Measurements from ENCODE around the gene MRTFB. TPM values are rescaled to one million over a fixed set of nuclear protein-coding genes. Genes with fewer than 3 reads are reported as not detected.

The MRTFB gene
- total and polyA plus RNA-seq, 2 of the 13 experiments (the other 11 are each of a cell fraction or from before 2014, with no cell fraction given), result 11.4 to 14.0 TPM

DNA sequence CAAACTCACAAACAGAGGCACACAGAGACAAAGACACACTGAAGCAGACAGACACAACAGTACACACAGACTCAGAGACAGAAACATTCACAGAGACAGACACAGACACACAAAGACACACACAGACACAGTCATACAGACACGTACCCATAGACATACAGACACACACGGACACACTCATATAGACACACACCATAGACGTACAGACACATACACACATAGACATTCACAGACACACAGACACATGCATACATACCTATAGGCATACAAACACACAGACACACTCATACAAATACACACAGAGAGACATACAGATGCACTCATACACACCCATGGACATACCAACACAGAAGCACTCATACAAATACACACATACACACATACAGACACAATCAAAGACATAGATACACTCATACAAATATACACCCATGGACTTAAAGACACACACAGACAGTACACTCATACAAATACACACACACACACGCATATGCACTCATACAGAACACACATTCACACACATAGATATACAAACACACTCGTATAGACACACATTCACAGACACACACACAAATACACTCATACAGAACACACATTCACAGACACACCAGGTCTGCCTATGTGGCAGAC, 19.9 kb upstream of the MRTFB start (continued):
- TF ChIP-seq, protein P1, sequence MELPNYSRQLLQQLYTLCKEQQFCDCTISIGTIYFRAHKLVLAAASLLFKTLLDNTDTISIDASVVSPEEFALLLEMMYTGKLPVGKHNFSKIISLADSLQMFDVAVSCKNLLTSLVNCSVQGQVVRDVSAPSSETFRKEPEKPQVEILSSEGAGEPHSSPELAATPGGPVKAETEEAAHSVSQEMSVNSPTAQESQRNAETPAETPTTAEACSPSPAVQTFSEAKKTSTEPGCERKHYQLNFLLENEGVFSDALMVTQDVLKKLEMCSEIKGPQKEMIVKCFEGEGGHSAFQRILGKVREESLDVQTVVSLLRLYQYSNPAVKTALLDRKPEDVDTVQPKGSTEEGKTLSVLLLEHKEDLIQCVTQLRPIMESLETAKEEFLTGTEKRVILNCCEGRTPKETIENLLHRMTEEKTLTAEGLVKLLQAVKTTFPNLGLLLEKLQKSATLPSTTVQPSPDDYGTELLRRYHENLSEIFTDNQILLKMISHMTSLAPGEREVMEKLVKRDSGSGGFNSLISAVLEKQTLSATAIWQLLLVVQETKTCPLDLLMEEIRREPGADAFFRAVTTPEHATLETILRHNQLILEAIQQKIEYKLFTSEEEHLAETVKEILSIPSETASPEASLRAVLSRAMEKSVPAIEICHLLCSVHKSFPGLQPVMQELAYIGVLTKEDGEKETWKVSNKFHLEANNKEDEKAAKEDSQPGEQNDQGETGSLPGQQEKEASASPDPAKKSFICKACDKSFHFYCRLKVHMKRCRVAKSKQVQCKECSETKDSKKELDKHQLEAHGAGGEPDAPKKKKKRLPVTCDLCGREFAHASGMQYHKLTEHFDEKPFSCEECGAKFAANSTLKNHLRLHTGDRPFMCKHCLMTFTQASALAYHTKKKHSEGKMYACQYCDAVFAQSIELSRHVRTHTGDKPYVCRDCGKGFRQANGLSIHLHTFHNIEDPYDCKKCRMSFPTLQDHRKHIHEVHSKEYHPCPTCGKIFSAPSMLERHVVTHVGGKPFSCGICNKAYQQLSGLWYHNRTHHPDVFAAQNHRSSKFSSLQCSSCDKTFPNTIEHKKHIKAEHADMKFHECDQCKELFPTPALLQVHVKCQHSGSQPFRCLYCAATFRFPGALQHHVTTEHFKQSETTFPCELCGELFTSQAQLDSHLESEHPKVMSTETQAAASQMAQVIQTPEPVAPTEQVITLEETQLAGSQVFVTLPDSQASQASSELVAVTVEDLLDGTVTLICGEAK (IDR thresholded peaks at IDR 0.05), result peak; percentile 24; the same call in 1 of the 2 replicates
- TF ChIP-seq, protein P1 (CRISPR knock-in tag; IDR thresholded peaks at IDR 0.05), result no peak
- TF ChIP-seq, protein P2, sequence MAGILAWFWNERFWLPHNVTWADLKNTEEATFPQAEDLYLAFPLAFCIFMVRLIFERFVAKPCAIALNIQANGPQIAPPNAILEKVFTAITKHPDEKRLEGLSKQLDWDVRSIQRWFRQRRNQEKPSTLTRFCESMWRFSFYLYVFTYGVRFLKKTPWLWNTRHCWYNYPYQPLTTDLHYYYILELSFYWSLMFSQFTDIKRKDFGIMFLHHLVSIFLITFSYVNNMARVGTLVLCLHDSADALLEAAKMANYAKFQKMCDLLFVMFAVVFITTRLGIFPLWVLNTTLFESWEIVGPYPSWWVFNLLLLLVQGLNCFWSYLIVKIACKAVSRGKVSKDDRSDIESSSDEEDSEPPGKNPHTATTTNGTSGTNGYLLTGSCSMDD (CRISPR knock-in tag; IDR thresholded peaks at IDR 0.05), result no peak
- TF ChIP-seq CREB1 (IDR thresholded peaks at IDR 0.05) (peak; percentile 25; the same call in 1 of the 2 replicates), CREB1 (CRISPR knock-in tag; IDR thresholded peaks at IDR 0.05) (no peak), ZNF264 (CRISPR knock-in tag; IDR thresholded peaks at IDR 0.05) (no peak)
- TF ChIP-seq, protein P3, sequence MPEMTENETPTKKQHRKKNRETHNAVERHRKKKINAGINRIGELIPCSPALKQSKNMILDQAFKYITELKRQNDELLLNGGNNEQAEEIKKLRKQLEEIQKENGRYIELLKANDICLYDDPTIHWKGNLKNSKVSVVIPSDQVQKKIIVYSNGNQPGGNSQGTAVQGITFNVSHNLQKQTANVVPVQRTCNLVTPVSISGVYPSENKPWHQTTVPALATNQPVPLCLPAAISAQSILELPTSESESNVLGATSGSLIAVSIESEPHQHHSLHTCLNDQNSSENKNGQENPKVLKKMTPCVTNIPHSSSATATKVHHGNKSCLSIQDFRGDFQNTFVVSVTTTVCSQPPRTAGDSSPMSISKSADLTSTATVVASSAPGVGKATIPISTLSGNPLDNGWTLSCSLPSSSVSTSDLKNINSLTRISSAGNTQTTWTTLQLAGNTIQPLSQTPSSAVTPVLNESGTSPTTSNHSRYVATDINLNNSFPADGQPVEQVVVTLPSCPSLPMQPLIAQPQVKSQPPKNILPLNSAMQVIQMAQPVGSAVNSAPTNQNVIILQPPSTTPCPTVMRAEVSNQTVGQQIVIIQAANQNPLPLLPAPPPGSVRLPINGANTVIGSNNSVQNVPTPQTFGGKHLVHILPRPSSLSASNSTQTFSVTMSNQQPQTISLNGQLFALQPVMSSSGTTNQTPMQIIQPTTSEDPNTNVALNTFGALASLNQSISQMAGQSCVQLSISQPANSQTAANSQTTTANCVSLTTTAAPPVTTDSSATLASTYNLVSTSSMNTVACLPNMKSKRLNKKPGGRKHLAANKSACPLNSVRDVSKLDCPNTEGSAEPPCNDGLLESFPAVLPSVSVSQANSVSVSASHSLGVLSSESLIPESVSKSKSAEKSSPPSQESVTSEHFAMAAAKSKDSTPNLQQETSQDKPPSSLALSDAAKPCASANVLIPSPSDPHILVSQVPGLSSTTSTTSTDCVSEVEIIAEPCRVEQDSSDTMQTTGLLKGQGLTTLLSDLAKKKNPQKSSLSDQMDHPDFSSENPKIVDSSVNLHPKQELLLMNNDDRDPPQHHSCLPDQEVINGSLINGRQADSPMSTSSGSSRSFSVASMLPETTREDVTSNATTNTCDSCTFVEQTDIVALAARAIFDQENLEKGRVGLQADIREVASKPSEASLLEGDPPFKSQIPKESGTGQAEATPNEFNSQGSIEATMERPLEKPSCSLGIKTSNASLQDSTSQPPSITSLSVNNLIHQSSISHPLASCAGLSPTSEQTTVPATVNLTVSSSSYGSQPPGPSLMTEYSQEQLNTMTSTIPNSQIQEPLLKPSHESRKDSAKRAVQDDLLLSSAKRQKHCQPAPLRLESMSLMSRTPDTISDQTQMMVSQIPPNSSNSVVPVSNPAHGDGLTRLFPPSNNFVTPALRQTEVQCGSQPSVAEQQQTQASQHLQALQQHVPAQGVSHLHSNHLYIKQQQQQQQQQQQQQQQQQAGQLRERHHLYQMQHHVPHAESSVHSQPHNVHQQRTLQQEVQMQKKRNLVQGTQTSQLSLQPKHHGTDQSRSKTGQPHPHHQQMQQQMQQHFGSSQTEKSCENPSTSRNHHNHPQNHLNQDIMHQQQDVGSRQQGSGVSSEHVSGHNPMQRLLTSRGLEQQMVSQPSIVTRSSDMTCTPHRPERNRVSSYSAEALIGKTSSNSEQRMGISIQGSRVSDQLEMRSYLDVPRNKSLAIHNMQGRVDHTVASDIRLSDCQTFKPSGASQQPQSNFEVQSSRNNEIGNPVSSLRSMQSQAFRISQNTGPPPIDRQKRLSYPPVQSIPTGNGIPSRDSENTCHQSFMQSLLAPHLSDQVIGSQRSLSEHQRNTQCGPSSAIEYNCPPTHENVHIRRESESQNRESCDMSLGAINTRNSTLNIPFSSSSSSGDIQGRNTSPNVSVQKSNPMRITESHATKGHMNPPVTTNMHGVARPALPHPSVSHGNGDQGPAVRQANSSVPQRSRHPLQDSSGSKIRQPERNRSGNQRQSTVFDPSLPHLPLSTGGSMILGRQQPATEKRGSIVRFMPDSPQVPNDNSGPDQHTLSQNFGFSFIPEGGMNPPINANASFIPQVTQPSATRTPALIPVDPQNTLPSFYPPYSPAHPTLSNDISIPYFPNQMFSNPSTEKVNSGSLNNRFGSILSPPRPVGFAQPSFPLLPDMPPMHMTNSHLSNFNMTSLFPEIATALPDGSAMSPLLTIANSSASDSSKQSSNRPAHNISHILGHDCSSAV (CRISPR knock-in tag; IDR thresholded peaks at IDR 0.05; ENCODE audit: borderline replicate concordance), result no peak

All from HepG2 (cell line).